Bone marrow (tissue), 2 donors: Measurements from ENCODE around the gene ITGB7.
A peak's percentile ranks its signal among the peaks of the same experiment; 100 is the strongest.
"Not testable (repeated sequence)": the region's sequence is repeated elsewhere in the genome, so short reads cannot be mapped to it uniquely, and the experiment has no call there.

Source experiments
- DNase-seq, 2 donors: peaks; one replicate each; lab custom pipeline; 2025; lab: John Stamatoyannopoulos, UW

The ITGB7 gene

GRCh38 chr12:53178803-53179202 lies 28.2 kb downstream of the ITGB7 start:
- not testable (repeated sequence) for DNase-seq

- DNase-seq = not testable (repeated sequence)
Measured at GRCh38 chr12:53177447-53177846, 29.6 kb downstream of the ITGB7 start.

DNA sequence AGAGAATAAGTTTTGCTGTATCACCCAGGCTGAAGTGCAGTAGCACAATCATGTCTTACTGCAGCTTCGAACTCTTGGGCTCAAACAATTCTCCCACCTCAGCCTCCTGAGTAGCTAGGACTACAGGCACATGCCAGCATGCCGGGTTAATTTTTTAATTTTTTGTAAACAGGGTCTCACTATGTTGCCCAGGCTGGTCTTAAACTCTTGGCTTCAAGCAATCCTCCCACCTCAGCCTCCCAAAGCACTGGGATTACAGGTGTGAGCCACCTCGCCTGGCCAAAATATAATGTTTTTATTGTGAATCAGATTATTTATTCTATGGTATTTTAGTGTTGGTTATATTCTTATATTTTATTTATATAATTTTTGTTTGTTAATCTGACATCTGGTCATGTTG lies 30.3 kb downstream of the ITGB7 start:
- DNase-seq = no peak

DNA sequence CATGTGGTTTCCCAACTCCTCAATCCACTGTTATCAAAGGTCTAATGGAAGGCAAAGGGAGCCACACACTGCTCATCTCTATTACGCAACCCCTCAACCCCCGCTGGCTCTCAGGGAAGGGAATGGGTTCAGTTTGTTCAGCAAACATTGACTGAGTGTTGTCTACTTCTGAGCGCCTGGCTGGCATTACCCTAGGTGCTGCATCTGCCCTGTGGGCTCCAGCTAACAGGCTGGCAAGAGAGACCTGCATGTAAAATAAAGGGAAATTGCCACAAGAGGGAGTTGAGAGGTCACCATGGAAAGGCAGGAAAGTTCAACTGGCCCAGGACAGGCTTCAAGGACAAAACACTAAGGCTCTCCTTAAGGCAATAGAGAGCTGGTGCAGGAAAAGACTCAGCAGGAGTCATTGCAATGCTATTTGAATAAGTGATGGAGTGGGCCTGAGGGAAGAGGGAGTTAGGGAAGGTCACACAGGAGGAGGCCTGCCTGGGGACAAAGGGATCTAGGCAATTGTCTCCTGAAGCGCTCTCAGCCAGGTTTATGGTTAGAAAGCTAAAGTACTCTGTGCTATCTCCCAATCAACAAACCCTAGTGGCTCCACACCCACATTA lies 32.1 kb downstream of the ITGB7 start:
- peak in 1 of 2 donors; percentile 29 for DNase-seq

DNA sequence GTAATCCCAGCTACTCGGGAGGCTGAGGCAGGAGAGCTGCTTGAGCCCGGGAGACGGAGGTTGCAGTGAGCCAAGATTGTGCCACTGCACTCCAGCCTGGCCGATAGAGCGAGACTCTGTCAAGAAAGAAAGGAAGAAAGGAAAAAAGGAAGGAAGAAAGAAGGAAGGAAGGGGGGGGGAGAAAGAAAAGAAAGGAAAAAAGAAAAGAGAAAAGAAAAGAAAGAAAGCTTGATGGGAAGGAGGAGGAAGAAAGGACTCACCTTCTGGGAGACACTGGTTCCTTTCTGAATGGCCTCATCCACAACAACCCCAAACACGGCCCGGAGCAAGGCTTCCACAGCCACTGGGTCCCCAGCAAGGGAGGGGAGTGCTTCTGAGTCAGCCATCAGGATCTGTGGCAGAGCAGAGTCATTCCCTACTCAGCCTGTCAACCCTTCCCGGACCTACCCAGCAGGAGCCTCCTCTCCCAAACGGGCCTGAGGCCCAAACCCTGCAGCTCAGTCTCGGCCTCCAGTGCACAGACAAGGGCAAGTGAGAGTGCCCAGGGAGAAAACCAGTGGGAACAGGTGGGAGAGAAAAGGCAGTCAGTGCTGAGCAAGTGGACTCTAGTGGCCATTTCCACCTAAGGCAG lies 33.9 kb downstream of the ITGB7 start:
- no peak for DNase-seq

- DNase-seq = no peak
Measured at GRCh38 chr12:53172352-53172751, 34.7 kb downstream of the ITGB7 start.

GRCh38 chr12:53171725-53172329 lies 35.2 kb downstream of the ITGB7 start:
- no peak for DNase-seq

GRCh38 chr12:53170876-53171724 lies 36.0 kb downstream of the ITGB7 start:
- DNase-seq = no peak

GRCh38 chr12:53170215-53170614 lies 36.8 kb downstream of the ITGB7 start:
- no peak for DNase-seq

- DNase-seq = no peak
Measured at GRCh38 chr12:53169644-53170043, 37.4 kb downstream of the ITGB7 start.

- no peak for DNase-seq
Measured at GRCh38 chr12:53166837-53167236, 40.2 kb downstream of the ITGB7 start.

DNA sequence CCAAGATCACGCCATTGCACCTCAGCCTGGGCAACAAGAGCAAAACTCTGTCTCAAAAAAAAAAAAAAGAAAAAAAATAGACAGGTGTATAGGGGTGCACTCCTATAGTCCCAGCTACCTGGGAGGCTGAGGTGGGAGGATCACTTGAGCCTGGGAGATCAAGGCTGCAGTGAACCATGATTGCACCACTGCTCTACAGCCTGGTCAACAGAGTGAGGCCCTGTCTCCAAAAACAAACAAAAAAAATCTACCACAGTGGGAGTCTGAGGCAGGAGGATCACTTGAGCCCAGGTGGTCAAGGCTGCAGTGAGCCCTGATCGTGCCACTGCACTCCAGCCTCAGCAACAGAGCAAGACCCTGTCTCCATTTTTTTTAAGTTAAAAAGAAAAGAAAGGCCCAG lies 44.0 kb downstream of the ITGB7 start:
- DNase-seq = not testable (repeated sequence)

DNA sequence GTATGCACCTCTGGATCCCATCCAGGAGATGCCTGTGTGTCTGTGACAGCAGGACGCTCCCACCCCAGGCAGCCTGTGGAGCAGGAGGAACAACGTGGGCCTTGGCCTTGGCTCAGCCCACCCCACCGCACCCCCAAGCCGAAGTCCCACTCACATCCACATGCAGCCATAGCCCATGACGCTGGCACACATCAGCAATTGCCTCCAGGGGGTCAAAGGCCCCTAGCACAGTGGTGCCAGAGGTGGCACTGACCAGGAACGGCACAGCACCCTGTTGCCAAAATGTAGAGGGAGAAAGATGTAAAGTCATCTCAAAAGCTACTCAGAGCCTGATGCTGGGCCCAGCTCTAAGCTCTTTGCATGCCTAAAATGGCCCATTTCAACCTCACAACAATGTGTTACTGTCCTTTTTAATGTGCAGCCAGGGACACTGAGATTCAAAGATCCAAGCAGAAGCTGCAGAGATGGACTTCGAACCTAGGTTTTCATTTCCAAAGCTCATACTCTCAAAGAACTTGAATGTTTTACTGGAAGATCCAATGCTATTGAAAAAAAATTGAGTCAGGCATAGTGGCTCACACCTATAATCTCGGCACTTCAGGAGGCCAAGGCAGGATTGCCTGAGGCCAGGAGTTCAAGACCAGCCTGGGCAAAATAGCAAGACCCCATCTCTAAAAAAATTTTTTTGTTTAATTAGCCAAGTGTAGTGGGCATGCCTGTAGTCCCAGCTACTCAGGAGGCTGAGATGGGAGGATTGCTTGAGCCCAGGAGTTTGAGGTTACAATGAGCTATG lies 45.7 kb downstream of the ITGB7 start:
- DNase-seq = no peak

DNA sequence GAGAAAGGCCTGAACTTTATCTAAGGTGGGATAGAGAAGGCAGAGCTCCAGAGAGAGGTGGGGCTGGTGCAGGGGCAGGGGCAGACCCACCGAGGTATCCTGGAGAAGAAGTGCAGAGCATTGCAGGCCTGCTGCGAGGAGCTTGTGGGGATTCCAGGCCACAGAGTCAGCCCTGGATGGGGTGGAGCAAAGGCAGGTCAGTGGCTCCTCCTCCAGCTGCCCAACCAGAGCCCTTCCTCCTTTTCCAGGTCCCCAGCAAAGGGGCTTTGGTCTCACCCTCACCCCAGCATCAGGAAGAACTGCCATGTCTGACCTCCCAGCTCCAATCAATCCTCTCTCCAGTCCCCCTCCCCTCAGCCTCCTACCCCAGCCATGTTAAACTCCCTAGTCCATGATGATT lies 46.4 kb downstream of the ITGB7 start:
- no peak for DNase-seq

GRCh38 chr12:53160000-53160399 lies 47.1 kb downstream of the ITGB7 start:
- DNase-seq = no peak

- DNase-seq = peak; percentile 45 to 63
Measured at GRCh38 chr12:53159195-53159839, 47.7 kb downstream of the ITGB7 start.

DNA sequence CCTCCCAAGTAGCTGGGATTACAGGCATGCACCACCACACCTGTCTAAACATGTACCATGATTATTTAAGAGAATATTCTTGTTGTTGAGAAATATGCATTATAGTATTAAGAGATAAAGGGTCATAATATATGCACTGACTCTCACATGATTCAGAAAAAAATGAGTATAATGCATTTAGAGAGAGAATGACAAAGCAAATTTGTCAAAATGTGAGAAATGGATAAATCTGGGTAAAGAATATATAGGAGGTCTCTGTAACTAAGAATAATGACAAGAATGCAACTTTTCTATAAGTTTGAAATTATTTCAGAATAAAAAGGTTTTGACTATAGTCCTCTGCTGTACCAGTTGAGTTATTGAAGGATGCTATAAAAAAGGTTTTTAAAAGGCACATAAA lies 54.7 kb downstream of the ITGB7 start:
- DNase-seq = no peak

DNA sequence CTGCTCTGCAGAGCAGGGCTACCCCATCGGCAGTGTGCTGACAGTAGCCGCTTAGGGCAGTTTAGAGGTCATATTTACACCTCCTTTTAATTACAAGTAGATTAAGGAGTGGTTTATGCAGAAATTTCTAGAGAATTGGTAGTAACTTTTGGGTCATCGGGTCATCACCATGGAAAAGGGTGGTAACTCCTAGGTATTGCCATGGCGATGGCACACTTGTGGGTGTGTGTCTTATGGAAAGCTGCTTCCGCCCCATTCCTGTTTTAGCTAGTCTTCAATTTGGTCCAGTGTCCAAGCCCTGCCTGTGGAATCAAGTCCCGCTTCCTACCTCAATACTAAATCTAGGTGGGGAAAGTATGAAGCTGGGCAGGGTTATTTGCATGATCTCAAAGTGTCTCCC lies 56.0 kb downstream of the ITGB7 start:
- DNase-seq = no peak

- no peak for DNase-seq
Measured at GRCh38 chr12:53147653-53148052, 59.4 kb downstream of the ITGB7 start.

- DNase-seq = no peak
Measured at GRCh38 chr12:53147181-53147580, 59.9 kb downstream of the ITGB7 start.
